GM23338 (cell line): Measurements from ENCODE around the gene SLC2A13. TPM values are rescaled to one million over a fixed set of nuclear protein-coding genes. Genes with fewer than 3 reads are reported as not detected.

ENCODE experiments used
- ATAC-seq: fragments of 200-7000 bp; cut with Tn5 transposase; 3 replicates; pipeline ENCODE4 v1.9.1; 2020
- DNase-seq: peaks from one replicate; pipeline ENCODE4 v3.0.0-alpha.2; 2015; ENCODE audit warnings: low spot score
- H2AFZ ChIP-seq: fragments of 200-600 bp; sonication (generic); 2 replicates; pipeline ENCODE4 v1.8.0; 2016; ENCODE audit warnings: antibody characterized with exemption, mild to moderate bottlenecking, moderate library complexity
- H3F3A ChIP-seq: fragments of 200-600 bp; sonication (generic); replicated peaks from 2 replicates; pipeline ENCODE4 v1.8.0; 2017; ENCODE audit warnings: antibody characterized with exemption, mixed run types, low read depth
- H3K27ac ChIP-seq: fragments of 200-600 bp; sonication (generic); 2 replicates; pipeline ENCODE4 v1.6.1; 2016; ENCODE audit warnings: low read depth
- H3K27me3 ChIP-seq: fragments of 200-600 bp; sonication (generic); 2 replicates; pipeline ENCODE4 v1.8.0; 2016; ENCODE audit warnings: mild to moderate bottlenecking, mixed run types, moderate library complexity; ENCODE audit not compliant: insufficient read depth
- H3K36me3 ChIP-seq: fragments of 200-600 bp; sonication (generic); 2 replicates; pipeline ENCODE4 v1.8.0; 2016; ENCODE audit warnings: mild to moderate bottlenecking; ENCODE audit not compliant: insufficient read depth
- H3K4me1 ChIP-seq: fragments of 200-600 bp; sonication (generic); 2 replicates; pipeline ENCODE4 v1.8.0; 2016; ENCODE audit warnings: mild to moderate bottlenecking, moderate library complexity; ENCODE audit not compliant: insufficient read depth
- H3K4me2 ChIP-seq: fragments of 200-600 bp; sonication (generic); 2 replicates; pipeline ENCODE4 v1.7.1; 2017; ENCODE audit warnings: mixed run types
- H3K4me3 ChIP-seq: fragments of 200-600 bp; sonication (generic); 2 replicates; pipeline ENCODE4 v1.6.1; 2016; ENCODE audit warnings: mixed run types
- H3K79me2 ChIP-seq: fragments of 200-600 bp; sonication (generic); replicated peaks from 2 replicates; pipeline ENCODE4 v1.8.0; 2017; ENCODE audit warnings: mild to moderate bottlenecking; ENCODE audit not compliant: insufficient read depth
- H3K9me2 ChIP-seq: fragments of 200-600 bp; sonication (generic); 2 replicates; pipeline ENCODE4 v1.8.0; 2017; ENCODE audit not compliant: insufficient read depth
- H4K20me1 ChIP-seq: fragments of 200-600 bp; sonication (generic); replicated peaks from 2 replicates; pipeline ENCODE4 v1.8.0; 2017; ENCODE audit warnings: mild to moderate bottlenecking; ENCODE audit not compliant: insufficient read depth
- H3K27ac Mint-ChIP-seq: 2 replicates; pipeline ENCODE4 v1.8.0; 2020; ENCODE audit warnings: inconsistent platforms, mild to moderate bottlenecking, moderate library complexity, mixed read lengths
- H3K27me3 Mint-ChIP-seq: 3 replicates; pipeline ENCODE4 v1.8.0; 2022; ENCODE audit warnings: low read depth, mild to moderate bottlenecking, moderate library complexity, mixed read lengths, inconsistent platforms; ENCODE audit not compliant: insufficient read depth, poor library complexity
- H3K36me3 Mint-ChIP-seq: 3 replicates; pipeline ENCODE4 v1.8.0; 2021; ENCODE audit warnings: low read depth, mild to moderate bottlenecking, inconsistent platforms, moderate library complexity, mixed read lengths
- H3K4me1 Mint-ChIP-seq: 3 replicates; pipeline ENCODE4 v1.8.0; 2020; ENCODE audit warnings: mild to moderate bottlenecking, inconsistent platforms, mixed read lengths
- H3K4me3 Mint-ChIP-seq: 3 replicates; pipeline ENCODE4 v1.8.0; 2021; ENCODE audit warnings: moderate library complexity, mild to moderate bottlenecking, inconsistent platforms, mixed read lengths
- H3K9me3 Mint-ChIP-seq: 3 replicates; pipeline ENCODE4 v1.8.0; 2020; ENCODE audit warnings: moderate library complexity, mild to moderate bottlenecking, inconsistent platforms, mixed read lengths
- CREB1 ChIP-seq: fragments of 250-450 bp; sonication (Bioruptor Pico); IDR thresholded peaks from 2 replicates; pipeline ENCODE4 v1.5.0; 2020; ENCODE audit warnings: low read depth, mild to moderate bottlenecking, moderate library complexity
- EZH2 ChIP-seq: fragments of 200-600 bp; sonication (generic); IDR thresholded peaks from one replicate; pipeline ENCODE4 v1.8.0; 2017; ENCODE audit warnings: antibody characterized with exemption, mild to moderate bottlenecking, low read depth; ENCODE audit not compliant: unreplicated experiment
- EZH2phosphoT487 ChIP-seq: fragments of 200-600 bp; sonication (generic); IDR thresholded peaks from one replicate; pipeline ENCODE4 v1.8.1; 2018; ENCODE audit warnings: antibody characterized with exemption; ENCODE audit not compliant: unreplicated experiment
- JUNB ChIP-seq: IDR thresholded peaks from one replicate; pipeline ENCODE4 v1.6.1; 2016; ENCODE audit warnings: antibody characterized with exemption; ENCODE audit not compliant: unreplicated experiment
- NANOG ChIP-seq: IDR thresholded peaks from 2 replicates; pipeline ENCODE4 v1.6.1; 2016; ENCODE audit warnings: antibody characterized with exemption, borderline replicate concordance
- STAT1 ChIP-seq: IDR thresholded peaks from one replicate; pipeline ENCODE4 v1.6.1; 2016; ENCODE audit warnings: antibody characterized with exemption; ENCODE audit not compliant: unreplicated experiment
- ZNF114 ChIP-seq: fragments of 250-450 bp; sonication (Bioruptor Pico); IDR thresholded peaks from 2 replicates; pipeline ENCODE4 v1.5.0; 2020; ENCODE audit warnings: mild to moderate bottlenecking, moderate library complexity
- ZNF331 ChIP-seq: fragments of 250-450 bp; sonication (Bioruptor Pico); IDR thresholded peaks from 2 replicates; pipeline ENCODE4 v1.5.0; 2020; ENCODE audit warnings: low read depth, mild to moderate bottlenecking, moderate library complexity
- polyA plus RNA-seq: library from polyadenylated mRNA; unstranded; fragments of >200 nt; fragmentation: Nextera tagmentation; extraction: Ambion mirVana; gene quantifications from 2 replicates; pipeline ENCODE4 v1.2.1, GENCODE V29; 2016
- total RNA-seq: library from RNA; depleted of rRNA; stranded (reverse); fragments of >200 nt; shearing (Covaris generic); gene quantifications from 2 replicates; pipeline ENCODE4 v1.2.3, GENCODE V29; 2014
- TF ChIP-seq, protein P1 (sequence below): IDR thresholded peaks from 2 replicates; pipeline ENCODE4 v1.6.1; 2016; ENCODE audit warnings: antibody characterized with exemption
- TF ChIP-seq, protein P2 (sequence below): fragments of 250-450 bp; sonication (Bioruptor Pico); IDR thresholded peaks from 2 replicates; pipeline ENCODE4 v1.5.0; 2020; ENCODE audit warnings: mild to moderate bottlenecking, moderate library complexity
- TF ChIP-seq, protein P3 (sequence below), 2 experiments: fragments of 200-600 bp in 1 of 2; sonication (generic) in 1 of 2; conservative IDR thresholded peaks; 2 replicates each; pipeline versions ENCODE4 v1.5.1 to v1.6.1; 2016 to 2017; ENCODE audit warnings: antibody characterized with exemption in 2 of 2, low read depth in 2 of 2, mild to moderate bottlenecking in 2 of 2, moderate library complexity in 1 of 2

Gene SLC2A13
- total and polyA plus RNA-seq, 2 experiments from 2014 or later = 6.8 to 22.7 TPM

DNA sequence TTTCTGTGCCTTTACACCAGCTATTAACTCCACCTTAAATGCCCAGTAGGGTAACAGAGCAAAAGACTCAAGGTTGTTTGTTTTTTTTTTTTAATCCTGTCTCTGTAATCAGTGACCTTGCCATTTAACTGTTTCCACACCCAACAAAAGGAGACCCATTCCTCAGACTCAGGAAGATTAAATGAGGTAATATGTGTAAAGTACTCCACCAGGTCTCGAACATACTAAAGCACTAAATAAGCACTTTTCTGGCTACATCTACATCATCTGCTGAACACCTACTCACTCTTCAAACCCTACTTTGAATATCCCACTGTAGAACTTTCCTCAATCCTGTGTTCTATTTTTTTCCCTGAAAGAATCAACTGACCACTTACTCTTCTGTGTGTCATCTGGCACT is 4.1 kb downstream of the SLC2A13 start:
- H3K4me3 Mint-ChIP-seq = no peak overlapping the region
- Histone ChIP-seq H3K4me3 (no peak overlapping the region), H3K9me2 (no peaks in the 10 kb centered on the region), H3K4me2 (no peak overlapping the region), H3K27me3 (peaks cover 12% of the 10 kb centered on the region), H3K27ac (no peak overlapping the region), H3K4me1 (peaks cover 22% of the 10 kb centered on the region), H3F3A (no peaks in the 10 kb centered on the region), H2AFZ (no peak overlapping the region), H4K20me1 (peaks cover 18% of the 10 kb centered on the region), H3K36me3 (no peaks in the 10 kb centered on the region), H3K79me2 (peaks cover 77% of the 10 kb centered on the region)
- no peak for TF ChIP-seq ZNF331 (CRISPR knock-in tag)
- no peak for TF ChIP-seq STAT1
- TF ChIP-seq CREB1 = no peak
- TF ChIP-seq JUNB = no peak
- no peak for TF ChIP-seq EZH2
- TF ChIP-seq EZH2phosphoT487 = no peak
- no peak for DNase-seq
- H3K27ac Mint-ChIP-seq = no peak overlapping the region
- no peaks in the 10 kb centered on the region; the same call in 1 of the 3 replicates for H3K36me3 Mint-ChIP-seq
- no peak for ATAC-seq
- peaks cover 29% of the 10 kb centered on the region for H3K4me1 Mint-ChIP-seq
- H3K27me3 Mint-ChIP-seq = peaks cover 10% of the 10 kb centered on the region
- peaks cover 4% of the 10 kb centered on the region; the same call in 2 of the 3 replicates for H3K9me3 Mint-ChIP-seq

DNA sequence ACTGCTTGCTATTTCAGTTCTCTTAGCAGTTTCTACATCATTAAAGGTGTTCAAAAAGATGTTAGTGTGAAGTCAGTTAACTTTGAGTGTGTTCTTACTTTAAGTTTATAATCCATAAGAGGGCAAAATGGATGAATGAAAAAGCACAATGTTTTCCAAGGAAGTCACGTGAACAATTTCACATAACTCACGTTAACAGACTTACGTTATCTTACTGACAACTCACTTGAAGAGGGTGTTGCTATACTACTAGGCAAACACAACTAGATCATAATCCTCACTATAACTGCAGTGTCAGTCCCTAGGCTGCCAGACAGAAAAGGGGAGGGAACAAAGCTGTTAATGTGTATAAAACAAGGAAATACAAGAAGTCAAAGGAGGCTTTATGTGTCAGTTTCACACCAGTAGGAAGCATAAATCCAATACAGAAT is 6.4 kb downstream of the SLC2A13 start:
- no peak for ATAC-seq
- no peak overlapping the region for H3K27ac Mint-ChIP-seq
- peaks cover 81% of the 10 kb centered on the region for H3K79me2 ChIP-seq
- TF ChIP-seq NANOG (no peak), STAT1 (no peak), JUNB (no peak), ZNF114 (CRISPR knock-in tag) (no peak), EZH2phosphoT487 (no peak), ZNF331 (CRISPR knock-in tag) (no peak), EZH2 (no peak)
- TF ChIP-seq, protein P1, sequence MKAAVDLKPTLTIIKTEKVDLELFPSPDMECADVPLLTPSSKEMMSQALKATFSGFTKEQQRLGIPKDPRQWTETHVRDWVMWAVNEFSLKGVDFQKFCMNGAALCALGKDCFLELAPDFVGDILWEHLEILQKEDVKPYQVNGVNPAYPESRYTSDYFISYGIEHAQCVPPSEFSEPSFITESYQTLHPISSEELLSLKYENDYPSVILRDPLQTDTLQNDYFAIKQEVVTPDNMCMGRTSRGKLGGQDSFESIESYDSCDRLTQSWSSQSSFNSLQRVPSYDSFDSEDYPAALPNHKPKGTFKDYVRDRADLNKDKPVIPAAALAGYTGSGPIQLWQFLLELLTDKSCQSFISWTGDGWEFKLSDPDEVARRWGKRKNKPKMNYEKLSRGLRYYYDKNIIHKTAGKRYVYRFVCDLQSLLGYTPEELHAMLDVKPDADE = no peak
- TF ChIP-seq, protein P2, sequence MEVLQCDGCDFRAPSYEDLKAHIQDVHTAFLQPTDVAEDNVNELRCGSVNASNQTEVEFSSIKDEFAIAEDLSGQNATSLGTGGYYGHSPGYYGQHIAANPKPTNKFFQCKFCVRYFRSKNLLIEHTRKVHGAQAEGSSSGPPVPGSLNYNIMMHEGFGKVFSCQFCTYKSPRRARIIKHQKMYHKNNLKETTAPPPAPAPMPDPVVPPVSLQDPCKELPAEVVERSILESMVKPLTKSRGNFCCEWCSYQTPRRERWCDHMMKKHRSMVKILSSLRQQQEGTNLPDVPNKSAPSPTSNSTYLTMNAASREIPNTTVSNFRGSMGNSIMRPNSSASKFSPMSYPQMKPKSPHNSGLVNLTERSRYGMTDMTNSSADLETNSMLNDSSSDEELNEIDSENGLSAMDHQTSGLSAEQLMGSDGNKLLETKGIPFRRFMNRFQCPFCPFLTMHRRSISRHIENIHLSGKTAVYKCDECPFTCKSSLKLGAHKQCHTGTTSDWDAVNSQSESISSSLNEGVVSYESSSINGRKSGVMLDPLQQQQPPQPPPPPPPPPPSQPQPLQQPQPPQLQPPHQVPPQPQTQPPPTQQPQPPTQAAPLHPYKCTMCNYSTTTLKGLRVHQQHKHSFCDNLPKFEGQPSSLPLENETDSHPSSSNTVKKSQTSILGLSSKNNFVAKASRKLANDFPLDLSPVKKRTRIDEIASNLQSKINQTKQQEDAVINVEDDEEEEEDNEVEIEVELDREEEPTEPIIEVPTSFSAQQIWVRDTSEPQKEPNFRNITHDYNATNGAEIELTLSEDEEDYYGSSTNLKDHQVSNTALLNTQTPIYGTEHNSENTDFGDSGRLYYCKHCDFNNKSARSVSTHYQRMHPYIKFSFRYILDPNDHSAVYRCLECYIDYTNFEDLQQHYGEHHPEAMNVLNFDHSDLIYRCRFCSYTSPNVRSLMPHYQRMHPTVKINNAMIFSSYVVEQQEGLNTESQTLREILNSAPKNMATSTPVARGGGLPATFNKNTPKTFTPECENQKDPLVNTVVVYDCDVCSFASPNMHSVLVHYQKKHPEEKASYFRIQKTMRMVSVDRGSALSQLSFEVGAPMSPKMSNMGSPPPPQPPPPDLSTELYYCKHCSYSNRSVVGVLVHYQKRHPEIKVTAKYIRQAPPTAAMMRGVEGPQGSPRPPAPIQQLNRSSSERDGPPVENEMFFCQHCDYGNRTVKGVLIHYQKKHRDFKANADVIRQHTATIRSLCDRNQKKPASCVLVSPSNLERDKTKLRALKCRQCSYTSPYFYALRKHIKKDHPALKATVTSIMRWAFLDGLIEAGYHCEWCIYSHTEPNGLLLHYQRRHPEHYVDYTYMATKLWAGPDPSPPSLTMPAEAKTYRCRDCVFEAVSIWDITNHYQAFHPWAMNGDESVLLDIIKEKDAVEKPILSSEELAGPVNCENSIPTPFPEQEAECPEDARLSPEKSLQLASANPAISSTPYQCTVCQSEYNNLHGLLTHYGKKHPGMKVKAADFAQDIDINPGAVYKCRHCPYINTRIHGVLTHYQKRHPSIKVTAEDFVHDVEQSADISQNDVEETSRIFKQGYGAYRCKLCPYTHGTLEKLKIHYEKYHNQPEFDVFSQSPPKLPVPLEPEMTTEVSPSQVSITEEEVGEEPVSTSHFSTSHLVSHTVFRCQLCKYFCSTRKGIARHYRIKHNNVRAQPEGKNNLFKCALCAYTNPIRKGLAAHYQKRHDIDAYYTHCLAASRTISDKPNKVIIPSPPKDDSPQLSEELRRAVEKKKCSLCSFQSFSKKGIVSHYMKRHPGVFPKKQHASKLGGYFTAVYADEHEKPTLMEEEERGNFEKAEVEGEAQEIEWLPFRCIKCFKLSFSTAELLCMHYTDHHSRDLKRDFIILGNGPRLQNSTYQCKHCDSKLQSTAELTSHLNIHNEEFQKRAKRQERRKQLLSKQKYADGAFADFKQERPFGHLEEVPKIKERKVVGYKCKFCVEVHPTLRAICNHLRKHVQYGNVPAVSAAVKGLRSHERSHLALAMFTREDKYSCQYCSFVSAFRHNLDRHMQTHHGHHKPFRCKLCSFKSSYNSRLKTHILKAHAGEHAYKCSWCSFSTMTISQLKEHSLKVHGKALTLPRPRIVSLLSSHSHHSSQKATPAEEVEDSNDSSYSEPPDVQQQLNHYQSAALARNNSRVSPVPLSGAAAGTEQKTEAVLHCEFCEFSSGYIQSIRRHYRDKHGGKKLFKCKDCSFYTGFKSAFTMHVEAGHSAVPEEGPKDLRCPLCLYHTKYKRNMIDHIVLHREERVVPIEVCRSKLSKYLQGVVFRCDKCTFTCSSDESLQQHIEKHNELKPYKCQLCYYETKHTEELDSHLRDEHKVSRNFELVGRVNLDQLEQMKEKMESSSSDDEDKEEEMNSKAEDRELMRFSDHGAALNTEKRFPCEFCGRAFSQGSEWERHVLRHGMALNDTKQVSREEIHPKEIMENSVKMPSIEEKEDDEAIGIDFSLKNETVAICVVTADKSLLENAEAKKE (CRISPR knock-in tag) = no peak
- TF ChIP-seq, protein P3, sequence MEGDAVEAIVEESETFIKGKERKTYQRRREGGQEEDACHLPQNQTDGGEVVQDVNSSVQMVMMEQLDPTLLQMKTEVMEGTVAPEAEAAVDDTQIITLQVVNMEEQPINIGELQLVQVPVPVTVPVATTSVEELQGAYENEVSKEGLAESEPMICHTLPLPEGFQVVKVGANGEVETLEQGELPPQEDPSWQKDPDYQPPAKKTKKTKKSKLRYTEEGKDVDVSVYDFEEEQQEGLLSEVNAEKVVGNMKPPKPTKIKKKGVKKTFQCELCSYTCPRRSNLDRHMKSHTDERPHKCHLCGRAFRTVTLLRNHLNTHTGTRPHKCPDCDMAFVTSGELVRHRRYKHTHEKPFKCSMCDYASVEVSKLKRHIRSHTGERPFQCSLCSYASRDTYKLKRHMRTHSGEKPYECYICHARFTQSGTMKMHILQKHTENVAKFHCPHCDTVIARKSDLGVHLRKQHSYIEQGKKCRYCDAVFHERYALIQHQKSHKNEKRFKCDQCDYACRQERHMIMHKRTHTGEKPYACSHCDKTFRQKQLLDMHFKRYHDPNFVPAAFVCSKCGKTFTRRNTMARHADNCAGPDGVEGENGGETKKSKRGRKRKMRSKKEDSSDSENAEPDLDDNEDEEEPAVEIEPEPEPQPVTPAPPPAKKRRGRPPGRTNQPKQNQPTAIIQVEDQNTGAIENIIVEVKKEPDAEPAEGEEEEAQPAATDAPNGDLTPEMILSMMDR (conservative IDR thresholded peaks at IDR 0.05; ENCODE audit: low read depth in 2 of 2) = no peak

More for the DNA sequence above, 6.4 kb downstream of the SLC2A13 start:
- no peak overlapping the region for H3K4me2 ChIP-seq
- peaks cover 15% of the 10 kb centered on the region for H4K20me1 ChIP-seq
- Mint-ChIP-seq H3K9me3 (peaks cover 1% of the 10 kb centered on the region; the same call in 2 of the 3 replicates), H3K27me3 (peaks cover under 1% of the 10 kb centered on the region), H3K4me1 (peaks cover 23% of the 10 kb centered on the region), H3K4me3 (no peak overlapping the region), H3K36me3 (no peaks in the 10 kb centered on the region; the same call in 1 of the 3 replicates)
- no peaks in the 10 kb centered on the region for H3K9me2 ChIP-seq
- H2AFZ ChIP-seq = no peak overlapping the region
- H3K4me1 ChIP-seq = peaks cover 13% of the 10 kb centered on the region
- no peak for DNase-seq
- no peak overlapping the region for H3K4me3 ChIP-seq
- no peaks in the 10 kb centered on the region for H3K36me3 ChIP-seq
- H3K27ac ChIP-seq = no peak overlapping the region
- peaks cover 7% of the 10 kb centered on the region for H3K27me3 ChIP-seq
- no peaks in the 10 kb centered on the region for H3F3A ChIP-seq
